Naive thymus-derived CD4-positive, alpha-beta T cell (primary cell): Measurements from ENCODE around the gene ADGRG6. TPM values are rescaled to one million over a fixed set of nuclear protein-coding genes. Genes with fewer than 3 reads are reported as not detected.

Experiments used
- ATAC-seq: fragments of 150-1000 bp; cut with Tn5 transposase; 2 replicates; pipeline ENCODE4 v1.10.0; 2021; ENCODE audit warnings: mild to moderate bottlenecking, moderate library complexity
- CTCF ChIA-PET: fragments of 350-600 bp; sonication (Branson Sonifier 250); formaldehyde crosslinking; loops from one replicate; lab custom pipeline; 2021; ENCODE audit warnings: antibody characterized with exemption; lab: Charles Lee
- POLR2A ChIA-PET: fragments of 350-600 bp; sonication (Branson Sonifier 250); formaldehyde crosslinking; loops from one replicate; lab custom pipeline; 2021; ENCODE audit warnings: antibody characterized with exemption, inconsistent platforms; lab: Charles Lee
- DNase-seq, 9 donors: peaks; one replicate each; pipeline versions ENCODE4 v3.0.0 to v3.0.0-alpha.2; 2020 to 2022; ENCODE audit warnings: mixed read lengths in 1 of 9
- H3K27ac ChIP-seq: one replicate; pipeline ENCODE4 v1.7.0; 2013; ENCODE audit warnings: mild to moderate bottlenecking, low read depth, low read length, moderate library complexity
- H3K27me3 ChIP-seq, 2 donors: one replicate each; pipeline ENCODE4 v1.7.0; 2013; ENCODE audit warnings: low read length in 2 of 2, mild to moderate bottlenecking in 2 of 2, moderate library complexity in 2 of 2; ENCODE audit not compliant: control insufficient read depth in 2 of 2, insufficient read depth in 2 of 2
- H3K36me3 ChIP-seq, 3 experiments: 1 replicate in 2 of 3; 2 replicates in 1 of 3; pipeline ENCODE4 v1.7.0; 2013; ENCODE audit warnings: low read length in 3 of 3, mild to moderate bottlenecking in 3 of 3, moderate library complexity in 1 of 3; ENCODE audit not compliant: insufficient read depth in 3 of 3, control insufficient read depth in 2 of 3
- H3K4me1 ChIP-seq, 2 donors: one replicate each; pipeline ENCODE4 v1.7.0; 2013; ENCODE audit warnings: low read length in 2 of 2, mild to moderate bottlenecking in 2 of 2, moderate library complexity in 1 of 2; ENCODE audit not compliant: control insufficient read depth in 2 of 2, insufficient read depth in 2 of 2
- H3K4me3 ChIP-seq: 2 replicates; pipeline ENCODE4 v1.7.0; 2013; ENCODE audit warnings: mild to moderate bottlenecking, low read length
- H3K9me3 ChIP-seq, 3 experiments: 1 replicate in 2 of 3; 2 replicates in 1 of 3; pipeline ENCODE4 v1.7.0; 2013; ENCODE audit warnings: low read length in 3 of 3; ENCODE audit not compliant: control insufficient read depth in 2 of 3
- H3K27ac Mint-ChIP-seq, 9 donors: one replicate each; pipeline ENCODE4 v1.8.0; 2020 to 2022; ENCODE audit warnings: mixed read lengths in 9 of 9, mild to moderate bottlenecking in 8 of 9, moderate library complexity in 5 of 9, inconsistent platforms in 2 of 9
- H3K27me3 Mint-ChIP-seq, 5 donors: one replicate each; pipeline ENCODE4 v1.8.0; 2021 to 2022; ENCODE audit warnings: mixed read lengths in 5 of 5, mild to moderate bottlenecking in 1 of 5
- H3K36me3 Mint-ChIP-seq, 5 donors: one replicate each; pipeline ENCODE4 v1.8.0; 2020 to 2022; ENCODE audit warnings: mixed read lengths in 5 of 5, mild to moderate bottlenecking in 3 of 5, inconsistent platforms in 1 of 5
- H3K4me1 Mint-ChIP-seq, 7 donors: one replicate each; pipeline ENCODE4 v1.8.0; 2020 to 2022; ENCODE audit warnings: mixed read lengths in 7 of 7, mild to moderate bottlenecking in 3 of 7, inconsistent platforms in 1 of 7
- H3K4me3 Mint-ChIP-seq, 10 donors: one replicate each; pipeline ENCODE4 v1.8.0; 2020 to 2022; ENCODE audit warnings: mild to moderate bottlenecking in 10 of 10, mixed read lengths in 10 of 10, moderate library complexity in 6 of 10, inconsistent platforms in 2 of 10
- H3K9me3 Mint-ChIP-seq, 11 donors: one replicate each; pipeline ENCODE4 v1.8.0; 2020 to 2022; ENCODE audit warnings: mixed read lengths in 11 of 11, mild to moderate bottlenecking in 4 of 11, inconsistent platforms in 1 of 11, moderate library complexity in 1 of 11
- intact Hi-C, 2 donors: fragments of 100-400 bp; cut with micrococcal nuclease; formaldehyde crosslinking; loops; one replicate each; pipeline ENCODE4 v1.15.1; 2023
- polyA plus RNA-seq, 2 donors: library from polyadenylated mRNA; unstranded; fragments of 300-500 nt; fragmentation: Illumina TruSeq; gene quantifications; one replicate each; pipeline ENCODE4 v1.2.3, GENCODE V29; 2021
- total RNA-seq, 6 experiments: library from RNA in 5 of 6; stranded (reverse) in 5 of 6; gene quantifications; 1 replicate in 5 of 6; 2 replicates in 1 of 6; pipeline ENCODE4 v1.2.3 and lab custom pipeline; 2021 to 2026

ADGRG6 gene
- total and polyA plus RNA-seq, 7 experiments from 2014 or later: 0.02 to 3.6 (median 0.57) TPM; not detected in 2

- ATAC-seq (no peak), DNase-seq (no peak)
- Mint-ChIP-seq H3K36me3 (no peaks in the 10 kb centered on the region), H3K4me1 (peaks cover 3 to 15% (median 12%) of the 10 kb centered on the region in 7 donors), H3K9me3 (peaks cover 0 to 1% (median 0%) of the 10 kb centered on the region in 11 donors), H3K4me3 (no peak overlapping the region), H3K27me3 (peaks cover 0 to 3% (median 0%) of the 10 kb centered on the region in 5 donors), H3K27ac (no peak overlapping the region)
- CTCF ChIA-PET: no interaction called here
- H3K9me3 ChIP-seq: no peaks in the 10 kb centered on the region
- no peaks in the 10 kb centered on the region for H3K36me3 ChIP-seq
- no peaks in the 10 kb centered on the region for H3K27me3 ChIP-seq
- no peak overlapping the region for H3K27ac ChIP-seq
- POLR2A ChIA-PET: no interaction called here
- intact Hi-C loops: no loop called here
- H3K4me1 ChIP-seq: peaks cover 0 to 11% of the 10 kb centered on the region in 2 donors
- H3K4me3 ChIP-seq: no peak overlapping the region
Observed at GRCh38 chr6:142335415-142335814, 33.6 kb downstream of the ADGRG6 start.

DNA sequence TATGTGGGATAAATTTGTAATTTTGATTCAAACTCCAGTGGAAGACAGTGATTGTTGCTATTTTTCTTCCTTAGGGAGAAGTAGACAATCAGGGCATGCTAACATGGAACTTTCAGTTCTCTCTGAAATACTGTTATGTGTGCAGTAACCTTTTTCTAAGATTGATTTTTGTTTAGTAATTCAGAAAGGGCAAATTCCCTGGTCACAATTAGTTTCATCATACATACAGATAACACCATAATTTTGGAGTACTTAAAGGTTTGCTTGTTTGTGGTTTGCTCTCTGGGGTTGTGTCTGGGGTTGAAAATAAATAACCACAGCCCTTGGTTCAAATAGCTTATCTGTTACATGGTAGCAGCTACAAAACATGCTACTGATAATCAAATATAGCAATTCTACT is 34.4 kb downstream of the ADGRG6 start:
- no peaks in the 10 kb centered on the region for H3K27me3 ChIP-seq

DNA sequence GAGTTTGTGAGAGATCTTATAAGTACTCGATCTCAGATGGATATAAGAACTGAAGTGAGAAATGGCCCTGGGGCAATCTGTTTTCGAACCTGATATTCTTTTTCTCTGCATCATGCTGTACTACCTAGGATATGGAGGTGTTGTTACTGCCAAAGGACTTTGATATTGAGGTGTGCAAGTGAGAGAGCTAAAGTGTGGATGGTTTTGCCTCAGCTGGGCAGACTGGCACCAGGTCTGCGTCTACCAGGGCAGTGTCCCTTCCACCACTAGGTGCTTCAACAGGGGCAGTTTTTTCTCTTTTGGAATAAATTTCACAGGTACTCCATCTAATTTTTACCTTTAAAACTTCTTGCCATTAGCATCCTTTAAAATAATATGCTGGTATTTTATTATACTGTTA is 35.0 kb downstream of the ADGRG6 start:
- no peaks in the 10 kb centered on the region for H3K36me3 ChIP-seq
- ChIA-PET CTCF (no interaction called here), POLR2A (no interaction called here)

More for the DNA sequence above, 34.4 kb downstream of the ADGRG6 start:
- H3K27ac Mint-ChIP-seq: no peak overlapping the region
- H3K36me3 Mint-ChIP-seq: no peaks in the 10 kb centered on the region
- DNase-seq: no peak
- peaks cover 2 to 8% (median 7%) of the 10 kb centered on the region in 7 donors for H3K4me1 Mint-ChIP-seq
- Histone ChIP-seq H3K4me3 (no peak overlapping the region), H3K36me3 (no peaks in the 10 kb centered on the region), H3K4me1 (peaks cover 0 to 6% of the 10 kb centered on the region in 2 donors), H3K27ac (no peak overlapping the region), H3K9me3 (no peaks in the 10 kb centered on the region)
- intact Hi-C loops: no loop called here
- H3K4me3 Mint-ChIP-seq: no peak overlapping the region
- CTCF ChIA-PET: no interaction called here
- peaks cover 0 to 1% (median 0%) of the 10 kb centered on the region in 11 donors for H3K9me3 Mint-ChIP-seq
- no peak for ATAC-seq
- POLR2A ChIA-PET: no interaction called here
- peaks cover 0 to 9% (median 0%) of the 10 kb centered on the region in 5 donors for H3K27me3 Mint-ChIP-seq

DNA sequence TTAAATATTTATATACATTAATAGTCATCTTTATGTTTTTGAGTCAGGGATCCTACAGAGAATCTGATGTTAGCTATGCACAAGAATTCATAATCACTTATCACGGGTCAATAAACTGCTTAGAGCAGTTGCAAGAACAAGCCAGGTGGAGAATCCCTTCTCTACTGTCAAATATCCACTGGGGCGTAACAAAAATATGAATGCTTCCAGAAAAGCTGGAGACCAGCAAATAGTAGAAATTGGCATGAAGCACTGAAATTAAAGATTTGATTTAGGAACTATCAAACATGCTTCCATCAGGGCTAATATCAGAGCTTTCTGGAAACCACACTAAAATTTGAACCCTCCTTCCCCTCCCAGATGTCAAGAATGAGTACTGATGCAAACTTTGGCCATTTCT is 37.3 kb downstream of the ADGRG6 start:
- H3K9me3 ChIP-seq: no peaks in the 10 kb centered on the region
- no peaks in the 10 kb centered on the region for H3K4me1 ChIP-seq
- ChIA-PET POLR2A (no interaction called here), CTCF (no interaction called here)
- ATAC-seq (no peak), DNase-seq (no peak)
- Mint-ChIP-seq H3K36me3 (no peaks in the 10 kb centered on the region), H3K9me3 (peaks cover 0 to 1% (median 0%) of the 10 kb centered on the region in 11 donors), H3K4me1 (no peaks in the 10 kb centered on the region), H3K27ac (no peak overlapping the region), H3K27me3 (peaks cover 0 to 14% (median 0%) of the 10 kb centered on the region in 5 donors), H3K4me3 (no peak overlapping the region)
- no peaks in the 10 kb centered on the region for H3K27me3 ChIP-seq
- no peak overlapping the region for H3K4me3 ChIP-seq
- intact Hi-C loops: no loop called here
- no peaks in the 10 kb centered on the region for H3K36me3 ChIP-seq
- no peak overlapping the region for H3K27ac ChIP-seq

More for the DNA sequence above, 35.0 kb downstream of the ADGRG6 start:
- Histone ChIP-seq H3K4me1 (no peaks in the 10 kb centered on the region), H3K4me3 (no peak overlapping the region), H3K27ac (no peak overlapping the region), H3K27me3 (no peaks in the 10 kb centered on the region), H3K9me3 (no peaks in the 10 kb centered on the region)
- intact Hi-C loops: no loop called here
- Mint-ChIP-seq H3K4me3 (no peak overlapping the region), H3K9me3 (peaks cover 0 to 1% (median 0%) of the 10 kb centered on the region in 11 donors), H3K27me3 (peaks cover 0 to 9% (median 0%) of the 10 kb centered on the region in 5 donors), H3K4me1 (peaks cover 0 to 2% (median under 1%) of the 10 kb centered on the region in 7 donors), H3K27ac (no peak overlapping the region), H3K36me3 (no peaks in the 10 kb centered on the region)
- ATAC-seq (no peak), DNase-seq (no peak)

DNA sequence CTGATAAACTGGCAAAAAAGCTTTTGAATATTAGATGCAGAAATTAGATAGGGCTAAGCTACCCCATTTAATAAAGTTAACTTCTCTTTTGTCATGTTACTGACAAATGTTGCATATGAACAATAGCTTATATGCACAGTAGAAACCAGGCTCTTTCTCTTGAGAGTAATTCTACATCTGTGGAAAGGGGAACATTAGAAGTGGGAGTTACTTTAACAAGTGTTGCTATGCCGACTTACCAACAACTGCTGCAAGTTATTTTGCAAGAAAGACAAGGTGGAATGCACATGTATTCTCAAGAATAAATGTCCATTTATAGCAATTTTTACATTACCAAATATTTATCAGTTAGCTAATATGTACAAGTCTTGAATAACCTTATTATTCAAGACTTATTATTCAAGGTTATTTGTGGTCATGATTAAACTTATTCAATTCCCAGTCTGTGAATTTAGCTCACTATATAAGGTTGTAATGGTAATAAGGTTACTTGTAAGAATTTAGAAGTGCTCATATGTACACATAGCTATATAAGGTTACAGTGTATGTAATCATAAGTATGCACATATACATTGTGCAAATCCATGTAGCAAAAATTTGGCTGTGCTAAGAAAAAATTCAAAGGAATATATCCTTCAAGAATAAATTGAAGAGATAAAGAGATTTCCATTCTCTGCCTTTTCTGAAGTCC is 38.3 kb downstream of the ADGRG6 start:
- no peak overlapping the region for H3K27ac ChIP-seq
- H3K27ac Mint-ChIP-seq: no peak overlapping the region
- intact Hi-C loops: no loop called here
- H3K4me3 ChIP-seq: no peak overlapping the region
- peaks cover 0 to 1% (median 0%) of the 10 kb centered on the region in 11 donors for H3K9me3 Mint-ChIP-seq
- no peak for DNase-seq
- H3K4me3 Mint-ChIP-seq: no peak overlapping the region
- CTCF ChIA-PET: no interaction called here
- no peaks in the 10 kb centered on the region for H3K9me3 ChIP-seq
- peaks cover 0 to 14% (median 0%) of the 10 kb centered on the region in 5 donors for H3K27me3 Mint-ChIP-seq
- no peaks in the 10 kb centered on the region for H3K4me1 Mint-ChIP-seq
- ATAC-seq: no peak
- POLR2A ChIA-PET: no interaction called here
- no peaks in the 10 kb centered on the region for H3K36me3 Mint-ChIP-seq
- no peaks in the 10 kb centered on the region for H3K27me3 ChIP-seq
- no peaks in the 10 kb centered on the region for H3K36me3 ChIP-seq
- H3K4me1 ChIP-seq: no peaks in the 10 kb centered on the region

DNA sequence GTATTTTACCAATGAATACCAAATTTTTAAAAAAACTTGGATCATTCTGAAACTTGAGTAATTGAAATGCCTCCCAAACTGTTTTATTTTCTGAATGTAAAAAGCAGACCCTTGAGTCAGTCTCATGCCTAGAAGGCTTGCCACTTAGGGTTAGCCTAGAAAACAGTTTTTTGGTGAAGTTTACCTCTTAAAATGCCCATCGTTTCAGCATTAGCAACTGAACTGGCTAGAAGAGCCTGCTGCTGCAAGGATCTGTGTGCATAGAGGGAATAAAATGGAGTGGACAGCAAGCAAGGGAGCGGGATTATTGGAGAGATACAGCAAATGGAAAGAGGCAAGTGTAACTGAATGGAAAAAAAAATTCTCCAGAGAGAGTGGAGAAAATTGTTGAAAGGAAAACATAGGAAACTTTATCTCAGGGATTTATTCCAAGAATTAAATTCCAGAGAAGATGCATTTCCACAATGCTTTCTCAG is 40.1 kb downstream of the ADGRG6 start:
- no peaks in the 10 kb centered on the region for H3K36me3 ChIP-seq
- no peak overlapping the region for H3K4me3 ChIP-seq
- ATAC-seq: no peak
- POLR2A ChIA-PET: no interaction called here
- H3K9me3 ChIP-seq: no peaks in the 10 kb centered on the region
- H3K4me3 Mint-ChIP-seq: no peak overlapping the region
- DNase-seq: no peak
- CTCF ChIA-PET: no interaction called here
- H3K4me1 ChIP-seq: no peaks in the 10 kb centered on the region
- no peak overlapping the region for H3K27ac ChIP-seq
- peaks cover 0 to 4% (median 0%) of the 10 kb centered on the region in 5 donors for H3K36me3 Mint-ChIP-seq
- H3K27ac Mint-ChIP-seq: no peak overlapping the region
- intact Hi-C loops: no loop called here
- H3K4me1 Mint-ChIP-seq: no peaks in the 10 kb centered on the region
- H3K27me3 Mint-ChIP-seq: peaks cover 0 to 13% (median 0%) of the 10 kb centered on the region in 5 donors
- no peaks in the 10 kb centered on the region for H3K27me3 ChIP-seq
- peaks cover 0 to 1% (median 0%) of the 10 kb centered on the region in 11 donors for H3K9me3 Mint-ChIP-seq

DNA sequence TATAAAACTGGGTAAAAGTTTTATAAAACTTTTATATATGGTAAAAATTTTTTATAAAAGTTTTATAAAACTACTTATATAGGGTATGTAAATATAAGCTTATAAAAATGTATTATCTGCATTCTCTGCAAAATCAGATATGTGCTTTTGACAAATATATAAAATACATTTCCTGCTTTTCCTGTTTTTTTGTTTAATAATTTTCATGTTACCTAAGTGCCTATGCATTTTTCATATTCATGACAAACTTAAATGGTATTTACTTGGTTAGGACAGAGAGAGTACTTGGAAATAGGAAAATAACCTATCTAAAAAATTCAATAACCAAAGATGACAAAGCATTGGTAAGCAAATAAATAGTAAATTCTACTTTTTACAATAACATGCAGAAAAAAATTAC is 41.2 kb downstream of the ADGRG6 start:
- H3K27me3 ChIP-seq: no peaks in the 10 kb centered on the region
- no peaks in the 10 kb centered on the region for H3K9me3 ChIP-seq
- Mint-ChIP-seq H3K9me3 (peaks cover 0 to 3% (median 0%) of the 10 kb centered on the region in 11 donors), H3K27ac (no peak overlapping the region), H3K4me3 (no peak overlapping the region), H3K4me1 (no peaks in the 10 kb centered on the region), H3K27me3 (peaks cover 0 to 13% (median 2%) of the 10 kb centered on the region in 5 donors), H3K36me3 (peaks cover 0 to 5% (median 0%) of the 10 kb centered on the region in 5 donors)
- CTCF ChIA-PET: interaction anchor here (0.5 kb wide), 1 partner anchor 51 kb away, joined by 5 read pairs; no protein-coding TSS in a partner anchor
- no peaks in the 10 kb centered on the region for H3K4me1 ChIP-seq
- no peaks in the 10 kb centered on the region for H3K36me3 ChIP-seq
- H3K4me3 ChIP-seq: no peak overlapping the region
- DNase-seq (no peak), ATAC-seq (no peak)
- H3K27ac ChIP-seq: no peak overlapping the region
- intact Hi-C loops: no loop called here
- POLR2A ChIA-PET: no interaction called here
